Uterus (tissue), 4 donors: ENCODE data around the gene CHD5. TPM values are rescaled to one million over a fixed set of nuclear protein-coding genes. Genes with fewer than 3 reads are reported as not detected.

Experiments used
- DNase-seq, 2 donors: peaks; one replicate each; pipeline ENCODE4 v3.0.0-alpha.2; 2019 to 2020
- H3K27ac ChIP-seq, 2 donors: fragments of 200-600 bp; sonication (generic); 1 replicate in 1 of 2; 2 replicates in 1 of 2; pipeline ENCODE4 v1.5.1; 2016 to 2018
- H3K27me3 ChIP-seq, 2 donors: fragments of 200-600 bp; sonication (generic); one replicate each; pipeline ENCODE4 v1.5.1; 2018 to 2019; ENCODE audit warnings: control low read depth in 1 of 2
- H3K36me3 ChIP-seq, 2 donors: fragments of 200-600 bp; sonication (generic); one replicate each; pipeline ENCODE4 v1.5.1; 2019; ENCODE audit warnings: control low read depth in 1 of 2
- H3K4me1 ChIP-seq, 2 donors: fragments of 200-600 bp; sonication (generic); one replicate each; pipeline ENCODE4 v1.5.1; 2018 to 2019; ENCODE audit warnings: control low read depth in 1 of 2
- H3K4me3 ChIP-seq, 2 donors: fragments of 200-600 bp; sonication (generic); 1 replicate in 1 of 2; 2 replicates in 1 of 2; pipeline ENCODE4 v1.5.1; 2018 to 2019; ENCODE audit warnings: mild to moderate bottlenecking in 1 of 2
- H3K9me3 ChIP-seq, 2 donors: fragments of 200-600 bp; sonication (generic); one replicate each; pipeline ENCODE4 v1.5.1; 2019; ENCODE audit warnings: control low read depth in 1 of 2
- POLR2A ChIP-seq, 2 donors: fragments of 450-650 bp; IDR thresholded peaks; one replicate each; pipeline ENCODE4 v1.6.1; 2016; ENCODE audit warnings: antibody characterized with exemption in 2 of 2, mild to moderate bottlenecking in 1 of 2, moderate library complexity in 1 of 2
- intact Hi-C: fragments of 100-400 bp; cut with DNase I; formaldehyde crosslinking; loops from one replicate; pipeline ENCODE4 v1.15.1; 2023; ENCODE audit warnings: low total_unique reads
- total RNA-seq, 4 donors: library from RNA; depleted of rRNA in 3 of 4; stranded (reverse); fragments of >200 nt in 3 of 4; gene quantifications; one replicate each; pipeline versions ENCODE4 v1.1.0 to v1.2.4, GENCODE V29; 2014 to 2023
- TF ChIP-seq, protein P1 (sequence below), 4 experiments: fragments of 200-600 bp in 2 of 4; fragments of 450-650 bp in 2 of 4; sonication (generic) in 2 of 4; IDR thresholded peaks; one replicate each; pipeline ENCODE4 v1.5.1; 2016 to 2019; ENCODE audit warnings: antibody characterized with exemption in 4 of 4, mild to moderate bottlenecking in 2 of 4, moderate library complexity in 1 of 4
- donor health status: DM: yes; HTN: yes; CAD: no.

Gene CHD5
- total RNA-seq, 4 donors from 2014 or later = 0.69 to 1.3 TPM; not detected in 2

DNA sequence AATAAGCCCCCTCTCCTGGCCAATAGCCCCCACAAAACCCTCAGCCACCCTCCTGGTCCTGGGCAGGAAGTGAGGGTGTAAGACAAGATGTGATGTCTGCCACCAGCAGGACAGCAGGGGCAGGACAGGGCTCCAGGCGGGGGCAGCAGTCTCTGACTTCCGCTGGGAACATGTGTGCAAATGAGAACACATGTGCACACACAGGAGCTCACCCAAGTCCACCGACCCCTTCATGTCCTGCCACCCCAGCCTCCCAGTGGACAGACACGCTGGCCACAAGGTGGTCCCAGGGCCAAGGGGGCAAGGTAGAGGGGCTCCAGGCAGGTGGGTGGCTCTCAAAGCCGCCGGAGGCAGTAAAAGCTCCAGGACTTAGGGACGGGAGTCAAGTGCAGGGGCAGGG lies 74.4 kb downstream of the CHD5 start:
- Histone ChIP-seq H3K27me3 (peaks cover 0 to 5% of the 10 kb centered on the region in 2 donors), H3K36me3 (no peaks in the 10 kb centered on the region), H3K9me3 (no peaks in the 10 kb centered on the region), H3K4me1 (no peaks in the 10 kb centered on the region), H3K27ac (no peak overlapping the region), H3K4me3 (no peak overlapping the region)
- intact Hi-C loops = no loop called here
- no peak for DNase-seq
- TF ChIP-seq POLR2A (IDR thresholded peaks at IDR 0.05) = no peak
- TF ChIP-seq, protein P1, sequence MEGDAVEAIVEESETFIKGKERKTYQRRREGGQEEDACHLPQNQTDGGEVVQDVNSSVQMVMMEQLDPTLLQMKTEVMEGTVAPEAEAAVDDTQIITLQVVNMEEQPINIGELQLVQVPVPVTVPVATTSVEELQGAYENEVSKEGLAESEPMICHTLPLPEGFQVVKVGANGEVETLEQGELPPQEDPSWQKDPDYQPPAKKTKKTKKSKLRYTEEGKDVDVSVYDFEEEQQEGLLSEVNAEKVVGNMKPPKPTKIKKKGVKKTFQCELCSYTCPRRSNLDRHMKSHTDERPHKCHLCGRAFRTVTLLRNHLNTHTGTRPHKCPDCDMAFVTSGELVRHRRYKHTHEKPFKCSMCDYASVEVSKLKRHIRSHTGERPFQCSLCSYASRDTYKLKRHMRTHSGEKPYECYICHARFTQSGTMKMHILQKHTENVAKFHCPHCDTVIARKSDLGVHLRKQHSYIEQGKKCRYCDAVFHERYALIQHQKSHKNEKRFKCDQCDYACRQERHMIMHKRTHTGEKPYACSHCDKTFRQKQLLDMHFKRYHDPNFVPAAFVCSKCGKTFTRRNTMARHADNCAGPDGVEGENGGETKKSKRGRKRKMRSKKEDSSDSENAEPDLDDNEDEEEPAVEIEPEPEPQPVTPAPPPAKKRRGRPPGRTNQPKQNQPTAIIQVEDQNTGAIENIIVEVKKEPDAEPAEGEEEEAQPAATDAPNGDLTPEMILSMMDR (IDR thresholded peaks at IDR 0.05) = no peak

DNA sequence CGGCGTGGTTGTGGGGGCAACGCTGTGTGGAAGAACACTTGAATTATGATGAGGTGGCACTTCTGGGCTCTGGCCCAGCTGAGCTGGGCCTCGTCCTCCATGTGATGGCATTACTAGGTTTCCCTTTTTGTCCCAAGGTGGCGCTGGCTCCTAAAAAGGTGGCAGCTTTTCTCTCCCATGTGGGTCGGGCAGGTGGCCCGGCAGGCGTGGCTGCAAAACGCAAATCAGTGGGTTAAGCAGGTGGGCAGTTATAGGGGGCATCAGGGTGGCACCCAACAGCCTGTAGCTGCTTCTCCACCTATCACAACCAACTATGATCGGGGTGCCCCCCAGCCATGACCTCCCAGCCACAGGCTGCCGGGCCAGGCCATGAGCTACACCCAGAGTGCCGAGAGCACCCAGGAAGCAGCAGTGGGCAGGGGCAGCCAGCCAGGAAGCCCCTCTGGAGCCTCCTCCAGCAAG lies 74.9 kb downstream of the CHD5 start:
- Histone ChIP-seq H3K27me3 (peaks cover 0 to 5% of the 10 kb centered on the region in 2 donors), H3K36me3 (no peaks in the 10 kb centered on the region), H3K9me3 (no peaks in the 10 kb centered on the region), H3K4me3 (no peak overlapping the region), H3K4me1 (no peaks in the 10 kb centered on the region), H3K27ac (no peak overlapping the region)
- TF ChIP-seq, protein P1 (IDR thresholded peaks at IDR 0.05) = no peak
- TF ChIP-seq POLR2A (IDR thresholded peaks at IDR 0.05) = no peak
- intact Hi-C loops = no loop called here
- no peak for DNase-seq

DNA sequence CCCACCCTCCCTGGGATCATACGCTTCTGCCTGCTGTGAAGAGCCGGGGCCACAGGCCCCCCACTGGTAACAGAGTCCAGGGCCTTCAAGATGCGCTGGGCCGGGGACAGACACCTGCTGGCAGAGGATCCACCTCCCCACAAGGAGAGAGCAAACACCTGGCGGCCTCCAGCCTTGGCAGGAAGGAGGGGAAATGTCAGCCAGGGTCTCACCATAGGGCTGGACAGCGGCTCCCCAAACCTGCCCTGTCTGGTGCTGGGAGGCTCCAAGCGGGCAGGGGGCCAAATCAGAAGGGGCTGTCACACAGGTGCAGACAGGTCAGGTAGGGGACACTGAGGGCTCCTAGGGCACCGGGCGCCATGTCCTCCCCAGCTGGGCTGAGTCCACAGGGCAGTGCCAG lies 75.5 kb downstream of the CHD5 start:
- peaks cover 0 to 5% of the 10 kb centered on the region in 2 donors for H3K27me3 ChIP-seq
- TF ChIP-seq POLR2A (IDR thresholded peaks at IDR 0.05) = no peak
- TF ChIP-seq, protein P1 (IDR thresholded peaks at IDR 0.05) = no peak
- H3K4me1 ChIP-seq = no peaks in the 10 kb centered on the region
- H3K27ac ChIP-seq = no peak overlapping the region
- no peak overlapping the region for H3K4me3 ChIP-seq
- intact Hi-C loops = no loop called here
- no peaks in the 10 kb centered on the region for H3K9me3 ChIP-seq
- DNase-seq = no peak
- no peaks in the 10 kb centered on the region for H3K36me3 ChIP-seq

DNA sequence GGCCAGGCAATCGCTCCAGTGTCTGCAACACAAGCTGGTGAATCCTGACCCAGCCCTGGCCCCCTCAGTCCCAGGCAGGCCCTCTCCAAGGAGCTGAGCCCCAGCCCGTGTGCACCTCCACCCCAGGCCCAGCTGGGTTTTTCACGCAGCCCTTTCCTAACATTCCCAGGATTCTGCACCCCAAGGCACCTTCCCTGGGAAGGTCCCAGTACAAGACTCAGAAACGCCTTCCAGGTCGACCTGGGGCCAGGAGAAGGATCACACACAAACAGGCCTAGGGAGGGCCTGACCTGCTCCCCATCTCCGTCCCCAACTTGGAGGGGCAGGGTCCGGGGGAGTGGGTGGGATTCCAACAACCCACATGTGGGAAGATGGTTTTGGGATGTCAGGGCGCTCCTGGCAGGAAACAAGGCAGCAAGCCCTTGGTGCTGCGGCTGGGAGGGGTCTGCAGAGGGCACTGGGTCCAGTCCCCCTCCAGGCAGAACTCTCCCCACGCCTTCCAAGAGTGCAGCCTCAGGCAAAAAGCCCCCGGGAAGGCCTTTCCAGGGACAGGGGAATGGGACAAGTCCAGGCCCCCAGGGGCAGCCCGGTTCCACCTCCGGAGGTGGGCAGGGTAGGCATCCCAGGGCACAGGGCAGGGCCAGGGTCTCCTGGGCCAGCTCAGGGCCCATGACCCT lies 76.1 kb downstream of the CHD5 start:
- DNase-seq = no peak
- no peak for TF ChIP-seq POLR2A (IDR thresholded peaks at IDR 0.05)
- TF ChIP-seq, protein P1 (IDR thresholded peaks at IDR 0.05) = no peak
- Histone ChIP-seq H3K4me1 (no peaks in the 10 kb centered on the region), H3K27ac (no peak overlapping the region), H3K36me3 (no peaks in the 10 kb centered on the region), H3K9me3 (no peaks in the 10 kb centered on the region), H3K27me3 (peaks cover 0 to 5% of the 10 kb centered on the region in 2 donors), H3K4me3 (no peak overlapping the region)
- intact Hi-C loops = no loop called here

DNA sequence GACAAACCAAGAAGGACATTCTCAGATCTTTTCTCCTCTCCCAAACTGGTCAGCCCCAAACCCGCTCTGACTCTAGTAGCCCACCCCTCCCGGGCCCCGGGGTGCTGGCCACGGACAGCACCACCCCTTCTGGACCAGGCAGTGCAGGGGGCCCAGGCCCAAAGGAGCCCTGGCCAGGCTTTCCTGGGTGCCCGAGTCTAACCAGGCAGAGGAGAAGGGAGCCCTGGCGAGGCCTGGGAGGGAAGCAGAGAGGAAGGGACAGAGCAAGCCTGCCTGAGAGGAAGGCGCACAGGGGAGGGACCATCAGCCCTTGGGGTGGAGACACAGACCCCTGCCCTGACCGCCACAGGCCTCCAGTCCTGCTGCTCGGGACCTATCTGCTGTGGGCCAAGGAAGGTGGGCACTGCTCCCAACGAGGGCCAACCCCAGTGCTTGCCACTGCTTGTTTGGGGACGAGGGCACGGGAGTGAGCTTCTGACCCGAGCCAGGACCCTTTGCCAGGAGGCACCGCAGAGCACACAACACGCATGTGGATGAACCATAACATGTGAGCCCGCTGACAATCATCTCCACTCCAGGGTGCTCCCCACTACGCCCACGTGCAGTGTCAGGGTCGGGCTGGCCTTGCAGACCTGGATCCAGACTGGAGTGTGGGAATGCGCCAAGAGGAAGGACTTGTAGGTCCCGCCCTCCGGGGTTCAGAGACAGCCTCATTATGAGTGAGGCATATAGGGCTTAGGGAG lies 76.8 kb downstream of the CHD5 start:
- H3K27ac ChIP-seq = no peak overlapping the region
- H3K27me3 ChIP-seq = peaks cover 0 to 5% of the 10 kb centered on the region in 2 donors
- H3K4me1 ChIP-seq = peaks cover 0 to 4% of the 10 kb centered on the region in 2 donors
- no peak for DNase-seq
- no peaks in the 10 kb centered on the region for H3K9me3 ChIP-seq
- no peaks in the 10 kb centered on the region for H3K36me3 ChIP-seq
- no peak overlapping the region for H3K4me3 ChIP-seq
- intact Hi-C loops = no loop called here
- TF ChIP-seq POLR2A (IDR thresholded peaks at IDR 0.05) = no peak
- TF ChIP-seq, protein P1 (IDR thresholded peaks at IDR 0.05) = no peak
